PC-3 (cell line): ENCODE results near the gene ST6GAL1. TPM values are rescaled to one million over a fixed set of nuclear protein-coding genes. Genes with fewer than 3 reads are reported as not detected.
"Not testable (repeated sequence)": the region's sequence is repeated elsewhere in the genome, so short reads cannot be mapped to it uniquely, and the experiment has no call there.

Experiments used
- ATAC-seq: fragments of 200-7000 bp; cut with Tn5 transposase; 2 replicates; pipeline ENCODE4 v1.9.1; 2020; ENCODE audit warnings: mild to moderate bottlenecking, moderate library complexity
- BruUV-seq: library from RNA; stranded (reverse); fragments of 400-500 nt; replicated peaks from 2 replicates; lab custom pipeline; 2021; lab: Mats Ljungman, UMichigan
- CTCF ChIA-PET: fragments of 300-600 bp; sonication (Branson Sonifier 250); formaldehyde crosslinking; loops from one replicate; lab custom pipeline; 2022; ENCODE audit warnings: antibody characterized with exemption; lab: Charles Lee
- POLR2A ChIA-PET: fragments of 300-600 bp; sonication (Branson Sonifier 250); formaldehyde crosslinking; loops from one replicate; lab custom pipeline; 2022; ENCODE audit warnings: antibody characterized with exemption; ENCODE audit not compliant: unreplicated experiment; lab: Charles Lee
- DNase-seq: peaks from one replicate; pipeline ENCODE4 v3.0.0-alpha.2; 2015
- H2AFZ ChIP-seq: fragments of 300-600 bp; sonication (generic); 2 replicates; pipeline ENCODE4 v1.6.0; 2016; ENCODE audit warnings: antibody characterized with exemption, low read length
- H3F3A ChIP-seq: fragments of 300-600 bp; sonication (generic); one replicate; pipeline ENCODE4 v1.6.0; 2017; ENCODE audit warnings: antibody characterized with exemption, low read length, control low read depth, mild to moderate bottlenecking; ENCODE audit not compliant: unreplicated experiment
- H3K27ac ChIP-seq: fragments of 300-600 bp; sonication (generic); 2 replicates; pipeline ENCODE4 v1.5.1; 2016; ENCODE audit warnings: mild to moderate bottlenecking, low read length
- H3K27me3 ChIP-seq: fragments of 300-600 bp; sonication (generic); 2 replicates; pipeline ENCODE4 v1.6.1; 2016; ENCODE audit warnings: low read length, mixed read lengths
- H3K36me3 ChIP-seq: fragments of 300-600 bp; sonication (generic); 2 replicates; pipeline ENCODE4 v1.6.1; 2016; ENCODE audit warnings: low read depth, mixed run types, low read length, mixed read lengths
- H3K4me1 ChIP-seq: fragments of 300-600 bp; sonication (generic); 2 replicates; pipeline ENCODE4 v1.5.1; 2016; ENCODE audit warnings: low read length; ENCODE audit not compliant: insufficient read depth
- H3K4me2 ChIP-seq: fragments of 300-600 bp; sonication (generic); 2 replicates; pipeline ENCODE4 v1.6.0; 2016; ENCODE audit warnings: low read length
- H3K4me3 ChIP-seq: fragments of 300-600 bp; sonication (generic); 2 replicates; pipeline ENCODE4 v1.5.1; 2016; ENCODE audit warnings: mild to moderate bottlenecking, low read length, mixed read lengths
- H3K79me2 ChIP-seq: fragments of 300-600 bp; sonication (generic); 2 replicates; pipeline ENCODE4 v1.6.1; 2017; ENCODE audit warnings: low read length, mixed read lengths
- H3K9ac ChIP-seq: fragments of 300-600 bp; sonication (generic); 2 replicates; pipeline ENCODE4 v1.6.0; 2016; ENCODE audit warnings: mild to moderate bottlenecking, low read length
- H3K9me2 ChIP-seq: fragments of 300-600 bp; sonication (generic); replicated peaks from 2 replicates; pipeline ENCODE4 v1.6.1; 2016; ENCODE audit warnings: mixed run types, low read length, mixed read lengths
- H3K9me3 ChIP-seq: fragments of 300-600 bp; sonication (generic); 2 replicates; pipeline ENCODE4 v1.6.1; 2016; ENCODE audit warnings: low read length, mixed read lengths
- H4K20me1 ChIP-seq: fragments of 300-600 bp; sonication (generic); 2 replicates; pipeline ENCODE4 v1.6.1; 2016; ENCODE audit warnings: low read length, mixed read lengths
- EZH2 ChIP-seq: fragments of 300-600 bp; sonication (generic); IDR thresholded peaks from one replicate; pipeline ENCODE4 v1.6.1; 2017; ENCODE audit warnings: antibody characterized with exemption, mild to moderate bottlenecking, low read length; ENCODE audit not compliant: unreplicated experiment
- EZH2phosphoT487 ChIP-seq: fragments of 300-600 bp; sonication (generic); IDR thresholded peaks from 2 replicates; pipeline ENCODE4 v1.6.1; 2018; ENCODE audit warnings: mild to moderate bottlenecking, antibody characterized with exemption, low read length, borderline replicate concordance
- intact Hi-C: fragments of 100-400 bp; cut with micrococcal nuclease; formaldehyde crosslinking; loops from 2 replicates; pipeline ENCODE4 v1.9.0; 2023
- total RNA-seq: library from RNA; depleted of rRNA; stranded (reverse); fragments of >200 nt; gene quantifications from 2 replicates; pipeline ENCODE4 v1.2.3, GENCODE V29; 2014
- TF ChIP-seq, protein P1 (sequence below): fragments of 300-600 bp; sonication (generic); conservative IDR thresholded peaks from 2 replicates; pipeline ENCODE4 v1.5.1; 2017; ENCODE audit warnings: antibody characterized with exemption, low read depth, mild to moderate bottlenecking, low read length

Gene ST6GAL1
- total RNA-seq, 1 experiment from 2014 or later = 9.4 TPM

DNA sequence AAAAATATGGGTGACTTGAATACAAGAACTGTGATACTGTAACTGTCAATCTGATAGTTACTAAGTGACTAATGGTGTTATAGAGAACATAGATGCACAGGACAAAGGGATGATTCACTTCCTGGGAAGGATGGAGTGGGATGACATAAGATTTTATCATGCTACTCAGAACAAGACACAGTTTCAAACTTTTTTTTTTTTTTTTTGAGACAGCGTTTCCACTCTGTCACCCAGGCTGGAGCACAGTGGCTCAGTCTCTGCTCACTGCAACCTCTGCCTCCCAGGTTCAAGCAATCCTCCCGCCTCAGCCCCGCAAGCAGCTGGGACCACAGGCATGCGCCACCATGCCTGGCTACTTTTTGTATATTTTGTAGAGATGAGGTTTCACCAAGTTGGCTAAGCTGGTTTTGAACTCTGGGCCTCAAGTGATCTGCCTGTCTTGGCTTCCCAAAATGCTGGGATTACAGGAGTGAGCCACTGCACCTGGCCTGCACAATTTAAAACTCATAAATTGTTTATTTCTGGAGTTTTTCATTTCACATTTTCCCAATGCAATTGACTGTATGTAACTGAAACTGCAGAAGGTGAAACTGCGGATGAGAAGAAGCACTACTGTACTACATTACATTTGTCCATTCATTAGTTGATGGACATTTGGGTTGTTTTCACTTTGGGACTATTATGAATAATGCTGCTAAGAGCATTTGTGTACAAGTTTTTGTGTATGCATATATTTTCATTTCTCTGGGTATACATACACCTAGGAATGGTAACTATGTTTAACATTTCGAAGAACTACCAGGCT is 47.2 kb upstream of the ST6GAL1 start:
- Histone ChIP-seq H3K27me3 (no peaks in the 10 kb centered on the region), H2AFZ (no peak overlapping the region), H3F3A (no peaks in the 10 kb centered on the region), H3K9me2 (no peaks in the 10 kb centered on the region), H3K4me3 (no peak overlapping the region), H3K79me2 (no peaks in the 10 kb centered on the region), H4K20me1 (no peaks in the 10 kb centered on the region), H3K4me2 (peak overlapping the region; percentile 24; the same call in 1 of the 2 replicates), H3K27ac (peak overlapping the region; percentile 9; the same call in 1 of the 2 replicates), H3K36me3 (no peaks in the 10 kb centered on the region), H3K4me1 (peaks cover 13% of the 10 kb centered on the region), H3K9me3 (no peaks in the 10 kb centered on the region), H3K9ac (no peak overlapping the region)
- intact Hi-C loops = no loop called here
- BruUV-seq = no TSS peak
- POLR2A ChIA-PET = no interaction called here
- DNase-seq (peak; percentile 88), ATAC-seq (peak; percentile 98)
- CTCF ChIA-PET = no interaction called here
- TF ChIP-seq EZH2phosphoT487 (no peak), EZH2 (no peak)
- TF ChIP-seq, protein P1, sequence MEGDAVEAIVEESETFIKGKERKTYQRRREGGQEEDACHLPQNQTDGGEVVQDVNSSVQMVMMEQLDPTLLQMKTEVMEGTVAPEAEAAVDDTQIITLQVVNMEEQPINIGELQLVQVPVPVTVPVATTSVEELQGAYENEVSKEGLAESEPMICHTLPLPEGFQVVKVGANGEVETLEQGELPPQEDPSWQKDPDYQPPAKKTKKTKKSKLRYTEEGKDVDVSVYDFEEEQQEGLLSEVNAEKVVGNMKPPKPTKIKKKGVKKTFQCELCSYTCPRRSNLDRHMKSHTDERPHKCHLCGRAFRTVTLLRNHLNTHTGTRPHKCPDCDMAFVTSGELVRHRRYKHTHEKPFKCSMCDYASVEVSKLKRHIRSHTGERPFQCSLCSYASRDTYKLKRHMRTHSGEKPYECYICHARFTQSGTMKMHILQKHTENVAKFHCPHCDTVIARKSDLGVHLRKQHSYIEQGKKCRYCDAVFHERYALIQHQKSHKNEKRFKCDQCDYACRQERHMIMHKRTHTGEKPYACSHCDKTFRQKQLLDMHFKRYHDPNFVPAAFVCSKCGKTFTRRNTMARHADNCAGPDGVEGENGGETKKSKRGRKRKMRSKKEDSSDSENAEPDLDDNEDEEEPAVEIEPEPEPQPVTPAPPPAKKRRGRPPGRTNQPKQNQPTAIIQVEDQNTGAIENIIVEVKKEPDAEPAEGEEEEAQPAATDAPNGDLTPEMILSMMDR = no peak

- DNase-seq (no peak), ATAC-seq (no peak)
- H3K79me2 ChIP-seq = no peaks in the 10 kb centered on the region
- no peak overlapping the region for H2AFZ ChIP-seq
- H3K36me3 ChIP-seq = no peaks in the 10 kb centered on the region
- CTCF ChIA-PET = no interaction called here
- no TSS peak for BruUV-seq
- no peak overlapping the region for H3K9ac ChIP-seq
- H3K27ac ChIP-seq = no peak overlapping the region
- H3K4me1 ChIP-seq = peaks cover 13% of the 10 kb centered on the region
- no peak overlapping the region for H3K4me2 ChIP-seq
- TF ChIP-seq EZH2phosphoT487 (no peak), EZH2 (no peak)
- TF ChIP-seq, protein P1 = no peak
- H3F3A ChIP-seq = no peaks in the 10 kb centered on the region
- no peaks in the 10 kb centered on the region for H3K9me2 ChIP-seq
- POLR2A ChIA-PET = no interaction called here
- no peaks in the 10 kb centered on the region for H4K20me1 ChIP-seq
- no peaks in the 10 kb centered on the region for H3K27me3 ChIP-seq
- H3K4me3 ChIP-seq = no peak overlapping the region
- H3K9me3 ChIP-seq = no peaks in the 10 kb centered on the region
- intact Hi-C loops = no loop called here
These were observed 46.7 kb upstream of the ST6GAL1 start for GRCh38 chr3:186883686-186884058.

DNA sequence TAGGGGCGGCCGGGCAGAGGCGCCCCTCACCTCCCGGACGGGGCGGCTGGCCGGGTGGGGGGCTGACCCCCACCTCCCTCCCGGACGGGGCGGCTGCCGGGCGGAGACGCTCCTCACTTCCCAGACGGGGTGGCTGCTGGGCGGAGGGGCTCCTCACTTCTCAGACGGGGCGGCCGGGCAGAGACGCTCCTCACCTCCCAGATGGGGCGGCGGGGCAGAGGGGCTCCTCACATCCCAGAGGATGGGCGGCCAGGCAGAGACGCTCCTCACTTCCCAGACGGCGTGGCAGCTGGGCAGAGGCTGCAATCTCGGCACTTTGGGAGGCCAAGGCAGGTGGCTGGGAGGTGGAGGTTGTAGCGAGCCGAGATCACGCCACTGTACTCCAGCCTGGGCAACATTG is 45.5 kb upstream of the ST6GAL1 start:
- H4K20me1 ChIP-seq, H3K9ac ChIP-seq, H3K27ac ChIP-seq, ATAC-seq, H2AFZ ChIP-seq, DNase-seq, H3K36me3 ChIP-seq, intact Hi-C loops, H3F3A ChIP-seq, H3K79me2 ChIP-seq, H3K4me3 ChIP-seq, H3K9me3 ChIP-seq, H3K9me2 ChIP-seq, BruUV-seq, CTCF ChIA-PET, H3K4me2 ChIP-seq, H3K27me3 ChIP-seq, POLR2A ChIA-PET: not testable (repeated sequence)
- peaks cover 13% of the 10 kb centered on the region for H3K4me1 ChIP-seq
